Erythroblast (primary cell): ENCODE results near the gene RFX3.

Experiments
- DNase-seq, 2 experiments: peaks; one replicate each; lab custom pipeline; 2025; lab: John Stamatoyannopoulos, UW
- GATA1 ChIP-seq: IDR thresholded peaks from 2 replicates; pipeline ENCODE4 v1.6.1; 2011; ENCODE audit warnings: low read depth, mild to moderate bottlenecking, control low read depth, low read length, moderate library complexity
- POLR2A ChIP-seq: IDR thresholded peaks from 2 replicates; pipeline ENCODE4 v1.6.1; 2011; ENCODE audit warnings: mild to moderate bottlenecking, low read length

The RFX3 gene

GRCh38 chr9:3525096-3525835, 535 bp downstream of the RFX3 start:
- peak; percentile 43 to 65 for DNase-seq

DNA sequence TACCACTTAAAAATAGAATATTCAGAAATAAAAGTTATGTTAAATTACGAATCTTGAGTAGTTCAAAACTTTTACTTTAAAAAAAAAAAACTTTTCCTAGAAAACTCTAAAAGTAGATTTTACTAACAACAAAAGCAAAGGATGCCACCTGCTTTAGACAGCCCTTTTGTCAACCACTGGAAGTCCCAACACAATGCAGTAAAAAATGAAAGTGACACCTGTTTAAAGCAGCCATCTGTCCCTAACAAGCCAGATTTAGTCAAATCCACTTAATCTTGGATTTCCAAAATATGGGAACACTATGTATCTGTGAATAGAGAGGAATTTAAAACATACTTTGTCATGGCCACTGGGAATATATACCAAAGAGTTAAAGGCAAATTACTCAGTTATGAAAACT, 3.8 kb downstream of the RFX3 start:
- no peak for DNase-seq
- TF ChIP-seq GATA1 = no peak
- no peak for TF ChIP-seq POLR2A

More at GRCh38 chr9:3525096-3525835, 535 bp downstream of the RFX3 start:
- TF ChIP-seq GATA1 (no peak), POLR2A (no peak)

- TF ChIP-seq GATA1 = no peak
- TF ChIP-seq POLR2A = no peak
- no peak for DNase-seq
Observed at GRCh38 chr9:3520564-3520963, 5.2 kb downstream of the RFX3 start.

GRCh38 chr9:3517377-3518048, 8.3 kb downstream of the RFX3 start:
- no peak for DNase-seq
- no peak for TF ChIP-seq POLR2A
- TF ChIP-seq GATA1 = no peak

DNA sequence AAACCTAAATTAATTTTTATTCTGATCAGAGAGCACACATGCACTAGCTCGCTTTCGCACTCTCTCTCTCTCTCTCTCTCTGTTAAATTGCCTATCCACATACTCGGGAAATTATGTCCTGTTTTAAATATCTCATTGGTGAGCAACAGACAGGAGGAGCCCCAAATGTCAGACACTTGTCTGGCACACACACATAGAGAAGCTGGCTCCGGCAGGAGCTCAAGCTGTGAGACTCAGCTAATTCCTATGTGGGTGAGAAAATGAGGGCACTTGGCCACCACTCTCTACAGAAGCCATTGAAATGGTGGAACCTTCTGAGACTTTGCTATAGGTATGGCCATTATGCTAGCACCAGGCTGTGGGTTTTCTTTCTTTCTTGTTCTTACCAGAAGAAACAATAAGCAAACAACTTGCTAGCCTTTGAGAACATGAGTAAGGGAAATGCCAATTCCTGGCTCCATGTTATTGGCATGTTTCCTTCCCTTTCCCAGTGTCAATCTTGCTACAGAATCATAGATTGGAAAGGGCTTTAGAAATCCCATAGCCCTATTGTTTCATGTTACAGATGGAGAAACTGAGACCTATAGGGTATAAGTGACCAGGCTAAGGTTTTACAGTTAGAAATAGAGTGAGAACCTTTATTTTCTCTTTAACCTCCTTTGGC, 9.0 kb downstream of the RFX3 start:
- DNase-seq = no peak
- no peak for TF ChIP-seq POLR2A
- no peak for TF ChIP-seq GATA1

DNA sequence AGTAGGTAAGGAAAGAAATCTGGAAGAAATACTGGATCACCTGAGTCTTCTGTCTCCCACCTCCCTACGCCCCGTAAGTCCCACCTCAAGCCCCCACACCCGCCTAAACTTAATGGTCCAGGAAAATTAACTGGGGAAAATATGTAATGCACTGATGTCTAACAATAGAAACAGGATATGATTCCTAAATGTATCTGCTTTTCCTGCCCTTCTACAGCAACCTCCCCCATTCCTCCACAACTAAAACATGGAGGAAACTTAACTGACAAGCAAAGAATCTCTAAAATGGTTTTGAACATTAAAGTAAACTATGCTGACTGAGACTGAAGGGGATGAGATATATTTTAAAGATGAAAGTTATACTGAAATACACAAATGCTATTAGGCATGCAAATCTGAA, 10.4 kb downstream of the RFX3 start:
- no peak for TF ChIP-seq POLR2A
- no peak for TF ChIP-seq GATA1
- DNase-seq = no peak

GRCh38 chr9:3514786-3515185, 11.0 kb downstream of the RFX3 start:
- DNase-seq = no peak
- TF ChIP-seq POLR2A (no peak), GATA1 (no peak)

DNA sequence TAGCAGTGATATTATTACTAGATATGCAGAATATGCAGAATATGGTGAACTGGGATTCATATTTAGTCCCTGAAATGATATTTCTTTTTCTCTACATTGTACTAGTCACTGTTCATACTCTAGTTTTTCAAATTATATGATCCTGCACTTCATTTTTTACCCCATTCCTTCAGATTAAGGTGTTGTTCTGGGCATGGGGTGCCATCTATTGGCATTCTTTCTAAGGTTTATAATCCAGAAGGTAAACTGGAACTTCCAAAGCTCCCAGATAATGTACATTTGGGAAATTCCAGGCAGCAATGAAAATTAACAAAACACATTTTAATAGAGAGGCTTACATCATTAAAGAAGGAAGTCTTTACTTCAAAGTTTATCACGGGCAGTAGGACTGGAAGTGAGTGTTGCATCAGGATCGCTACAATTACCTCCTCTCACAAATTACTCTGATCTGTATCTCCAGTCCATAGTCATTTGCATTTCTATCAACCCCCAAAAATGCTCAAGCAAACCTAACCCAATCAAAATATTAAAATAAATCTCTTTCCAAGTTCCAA, 12.5 kb downstream of the RFX3 start:
- no peak for DNase-seq
- TF ChIP-seq POLR2A (no peak), GATA1 (no peak)

GRCh38 chr9:3511551-3511950, 14.2 kb downstream of the RFX3 start:
- DNase-seq = peak; percentile 15 to 22
- TF ChIP-seq POLR2A (no peak), GATA1 (no peak)

DNA sequence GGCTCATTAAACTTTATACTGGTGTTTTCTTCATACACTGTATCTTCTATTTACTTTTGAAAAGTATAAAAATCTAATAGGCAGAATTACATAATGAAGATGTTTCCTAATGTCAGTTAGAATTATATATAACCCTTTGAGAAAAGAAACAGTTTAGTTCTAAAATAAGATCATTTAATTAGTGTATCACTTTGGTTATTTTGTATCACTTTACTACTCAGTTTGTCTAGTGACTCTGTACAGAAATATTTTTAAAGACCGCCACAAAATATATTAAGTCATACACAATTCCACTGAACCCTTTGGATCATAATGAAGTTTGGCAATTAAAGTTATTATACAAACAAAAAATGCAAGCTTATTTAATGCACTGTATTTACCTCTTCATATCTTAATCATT, 15.0 kb downstream of the RFX3 start:
- TF ChIP-seq GATA1 (no peak), POLR2A (no peak)
- no peak for DNase-seq

DNA sequence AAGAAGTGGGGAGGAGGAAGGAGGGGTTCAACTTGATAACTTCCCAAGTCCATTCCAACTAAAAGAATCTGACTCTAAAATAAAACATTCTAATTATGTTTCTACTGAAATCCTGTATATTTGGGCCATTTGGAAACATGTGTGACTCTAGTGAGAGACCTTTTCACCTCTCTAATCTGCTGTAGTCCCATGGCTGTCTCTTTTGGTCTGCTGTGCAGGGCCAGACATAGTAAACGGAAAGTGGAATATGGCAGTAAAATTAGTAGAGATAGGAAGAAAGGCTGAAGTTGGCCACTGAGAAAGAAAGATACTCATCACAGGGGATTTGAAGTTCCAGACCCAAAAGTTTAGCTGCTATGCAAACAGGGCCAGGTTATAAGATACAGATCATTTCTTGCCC, 15.9 kb downstream of the RFX3 start:
- peak; percentile 25 to 41 for DNase-seq
- TF ChIP-seq POLR2A = no peak
- TF ChIP-seq GATA1 = no peak

GRCh38 chr9:3508521-3509291, 17.1 kb downstream of the RFX3 start:
- peak; percentile 42 to 61 for DNase-seq

DNA sequence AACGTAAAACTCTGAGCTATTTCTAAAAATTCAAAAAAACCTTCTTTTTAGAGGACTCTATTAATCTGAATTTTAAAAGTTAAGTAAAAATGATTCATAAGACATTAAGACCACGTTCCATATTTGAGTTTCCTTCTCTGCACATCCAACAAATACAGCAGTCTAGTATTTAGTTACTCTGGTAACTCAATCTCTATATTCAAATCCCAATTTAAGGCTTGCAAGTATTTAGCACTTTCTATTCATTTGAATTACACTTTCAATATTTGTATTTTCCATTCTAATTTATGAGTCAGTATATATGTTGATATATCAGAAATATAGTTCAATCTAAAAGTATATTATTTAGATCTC, 17.7 kb downstream of the RFX3 start:
- DNase-seq = peak in 1 of 2 experiments; percentile 63
- no peak for TF ChIP-seq GATA1
- TF ChIP-seq POLR2A = no peak

More at GRCh38 chr9:3508521-3509291, 17.1 kb downstream of the RFX3 start:
- TF ChIP-seq POLR2A (no peak), GATA1 (no peak)
